Measurements from ENCODE around the gene POTEJ.
"Not testable (repeated sequence)": the region's sequence is repeated elsewhere in the genome, so short reads cannot be mapped to it uniquely, and the experiment has no call there.

POTEJ gene

GRCh38 chr2:130611140-130611539 lies at the start of gene POTEJ:
TSS of gene POTEJ (plus strand) at chr2:130611440. CDS start at chr2:130611533, 93 bp downstream.
- not testable (repeated sequence) for DNase-seq (ENCODE audit: low spot score)

GRCh38 chr2:130566165-130566564 lies 45.1 kb upstream of the POTEJ start:
- not testable (repeated sequence) for DNase-seq (ENCODE audit: low spot score)

- not testable (repeated sequence) for DNase-seq (ENCODE audit: low spot score)
Measured at GRCh38 chr2:130571929-130572328, 39.3 kb upstream of the POTEJ start.

GRCh38 chr2:130574230-130574629 lies 37.0 kb upstream of the POTEJ start:
- not testable (repeated sequence) for DNase-seq (ENCODE audit: low spot score)

GRCh38 chr2:130576209-130576784 lies 34.9 kb upstream of the POTEJ start:
- DNase-seq (ENCODE audit: low spot score) = not testable (repeated sequence)

GRCh38 chr2:130577559-130577958 lies 33.7 kb upstream of the POTEJ start:
- not testable (repeated sequence) for DNase-seq (ENCODE audit: low spot score)

GRCh38 chr2:130579121-130579520 lies 32.1 kb upstream of the POTEJ start:
- DNase-seq (ENCODE audit: low spot score) = not testable (repeated sequence)

- not testable (repeated sequence) for DNase-seq (ENCODE audit: low spot score)
Measured at GRCh38 chr2:130581491-130581890, 29.7 kb upstream of the POTEJ start.

- not testable (repeated sequence) for DNase-seq (ENCODE audit: low spot score)
Measured at GRCh38 chr2:130582970-130583369, 28.3 kb upstream of the POTEJ start.

- not testable (repeated sequence) for DNase-seq (ENCODE audit: low spot score)
Measured at GRCh38 chr2:130583582-130583981, 27.7 kb upstream of the POTEJ start.

GRCh38 chr2:130584726-130585125 lies 26.5 kb upstream of the POTEJ start:
- DNase-seq (ENCODE audit: low spot score) = peak; percentile 0

GRCh38 chr2:130588688-130589458 lies 22.4 kb upstream of the POTEJ start:
- not testable (repeated sequence) for DNase-seq (ENCODE audit: low spot score)

GRCh38 chr2:130590170-130590841 lies 20.9 kb upstream of the POTEJ start:
- not testable (repeated sequence) for DNase-seq (ENCODE audit: low spot score)

- DNase-seq (ENCODE audit: low spot score) = not testable (repeated sequence)
Measured at GRCh38 chr2:130590842-130591359, 20.3 kb upstream of the POTEJ start.

- not testable (repeated sequence) for DNase-seq (ENCODE audit: low spot score)
Measured at GRCh38 chr2:130592791-130593414, 18.3 kb upstream of the POTEJ start.

- not testable (repeated sequence) for DNase-seq (ENCODE audit: low spot score)
Measured at GRCh38 chr2:130594011-130594410, 17.2 kb upstream of the POTEJ start.

GRCh38 chr2:130596757-130597156 lies 14.5 kb upstream of the POTEJ start:
- not testable (repeated sequence) for DNase-seq (ENCODE audit: low spot score)

- DNase-seq (ENCODE audit: low spot score) = not testable (repeated sequence)
Measured at GRCh38 chr2:130597994-130598393, 13.2 kb upstream of the POTEJ start.

GRCh38 chr2:130598463-130598862 lies 12.8 kb upstream of the POTEJ start:
- DNase-seq (ENCODE audit: low spot score) = not testable (repeated sequence)

- not testable (repeated sequence) for DNase-seq (ENCODE audit: low spot score)
Measured at GRCh38 chr2:130599393-130599792, 11.8 kb upstream of the POTEJ start, which contains the start of gene CFC1. TSS of gene CFC1 (minus strand) at chr2:130599575. CDS start at chr2:130599287, 288 bp downstream.

GRCh38 chr2:130599926-130600325 lies 11.3 kb upstream of the POTEJ start:
- DNase-seq (ENCODE audit: low spot score) = not testable (repeated sequence)

Data from hematopoietic multipotent progenitor cell treated with erythropoietin and hydrocortisone succinate and interleukin-3 and kit ligand, for 15 days (in vitro differentiated cells).